HG03432 (cell line): ENCODE data around the gene ARAP3.

Experiments
- ATAC-seq: cut with Tn5 transposase; IDR thresholded peaks from one replicate; pipeline ENCODE4 v1.9.1; 2021; ENCODE audit warnings: mild to moderate bottlenecking, moderate library complexity; ENCODE audit not compliant: unreplicated experiment

ARAP3 gene

GRCh38 chr5:141641634-141642267 is 40.3 kb downstream of the ARAP3 start:
- peak; percentile 57 for ATAC-seq

GRCh38 chr5:141640698-141641097 is 41.3 kb downstream of the ARAP3 start:
- no peak for ATAC-seq

GRCh38 chr5:141640051-141640415 is 42.0 kb downstream of the ARAP3 start:
- ATAC-seq, result no peak

GRCh38 chr5:141639357-141640050 is 42.5 kb downstream of the ARAP3 start:
- no peak for ATAC-seq

- ATAC-seq, result no peak
Observed at GRCh38 chr5:141638771-141639170, 43.3 kb downstream of the ARAP3 start.

GRCh38 chr5:141637767-141638419 is 44.1 kb downstream of the ARAP3 start:
- peak; percentile 31 for ATAC-seq

GRCh38 chr5:141637123-141637766 is 44.8 kb downstream of the ARAP3 start:
- peak; percentile 23 for ATAC-seq

- peak; percentile 78 for ATAC-seq
Observed at GRCh38 chr5:141636413-141637122, 45.5 kb downstream of the ARAP3 start, which contains the start of the genes HDAC3 and RELL2. Gene HDAC3 (minus strand): TSS chr5:141636849. CDS start chr5:141636790, 59 bp downstream. Gene RELL2 (plus strand): TSS chr5:141636997. CDS start chr5:141638226, 1,229 bp downstream.

GRCh38 chr5:141636106-141636412 is 46.0 kb downstream of the ARAP3 start:
- no peak for ATAC-seq

GRCh38 chr5:141635646-141636045 is 46.4 kb downstream of the ARAP3 start:
- no peak for ATAC-seq

GRCh38 chr5:141634720-141635119 is 47.3 kb downstream of the ARAP3 start:
- ATAC-seq, result no peak

- ATAC-seq, result peak; percentile 74
Observed at GRCh38 chr5:141633871-141634561, 48.0 kb downstream of the ARAP3 start.

- no peak for ATAC-seq
Observed at GRCh38 chr5:141632650-141633049, 49.4 kb downstream of the ARAP3 start.

- ATAC-seq, result no peak
Observed at GRCh38 chr5:141630570-141631140, 51.4 kb downstream of the ARAP3 start.

GRCh38 chr5:141628175-141628788 is 53.7 kb downstream of the ARAP3 start:
- no peak for ATAC-seq

GRCh38 chr5:141623611-141624010 is 58.4 kb downstream of the ARAP3 start:
- ATAC-seq, result no peak

- peak; percentile 58 for ATAC-seq
Observed at GRCh38 chr5:141623186-141623585, 58.8 kb downstream of the ARAP3 start.

GRCh38 chr5:141618804-141619554 is 63.1 kb downstream of the ARAP3 start, which contains the start of gene DIAPH1:
Gene DIAPH1 (minus strand): TSS chr5:141619000. CDS start chr5:141618914, 86 bp downstream.
- ATAC-seq, result peak; percentile 86
